ENCODE measurements around the gene SEMA4C.

Gene SEMA4C

GRCh38 chr2:96876269-96877041 is 6.6 kb upstream of the SEMA4C start:
- Histone ChIP-seq H4K8ac (ENCODE audit: low read length) (no peak overlapping the region), H3K27me3 (ENCODE audit: control insufficient read depth in 1 of 2, insufficient read depth in 1 of 2, low read length in 2 of 2) (peaks cover 0 to 25% of the 10 kb centered on the region in 2 experiments), H3K4ac (ENCODE audit: low read depth in 1 of 2, low read length in 2 of 2) (peak overlapping the region in 1 of 2 experiments; percentile 41), H3K36me3 (ENCODE audit: control insufficient read depth in 1 of 2, insufficient read depth in 2 of 2, low read depth in 1 of 2, low read length in 2 of 2) (no peaks in the 10 kb centered on the region), H2AK5ac (ENCODE audit: low read length, severe bottlenecking) (no peak overlapping the region), H4K91ac (ENCODE audit: low read length) (peak overlapping the region; percentile 41), H2AFZ (ENCODE audit: low read depth, low read length) (no peak overlapping the region), H3K4me1 (ENCODE audit: control insufficient read depth, insufficient read depth, low read depth, low read length) (peaks cover 11% of the 10 kb centered on the region), H3K9ac (ENCODE audit: low read length) (no peak overlapping the region), H3K4me3 (ENCODE audit: insufficient read depth in 1 of 2, low read depth in 1 of 2, low read length in 2 of 2) (no peak overlapping the region), H2BK15ac (ENCODE audit: low read depth, poor library complexity, severe bottlenecking) (no peak overlapping the region), H3K27ac (ENCODE audit: low read length, poor library complexity, severe bottlenecking) (no peak overlapping the region), H3K79me1 (replicated peaks; ENCODE audit: low read length, poor library complexity, severe bottlenecking) (no peaks in the 10 kb centered on the region), H2BK12ac (ENCODE audit: low read length in 2 of 2) (peak overlapping the region in 1 of 2 experiments; percentile 47), H2BK120ac (ENCODE audit: low read depth, low read length) (peak overlapping the region; percentile 13), H3K23ac (ENCODE audit: low read length in 2 of 2) (no peak overlapping the region), H3K9me3 (ENCODE audit: control insufficient read depth, low read length) (no peaks in the 10 kb centered on the region), H3K18ac (ENCODE audit: low read depth in 1 of 2, low read length in 2 of 2) (peak overlapping the region; percentile 29 to 52), H2BK5ac (ENCODE audit: low read depth, low read length, poor library complexity, severe bottlenecking) (no peak overlapping the region), H3K4me2 (ENCODE audit: low read length, poor library complexity, severe bottlenecking) (no peak overlapping the region), H3K14ac (ENCODE audit: low read length in 2 of 2) (no peak overlapping the region)
- WGBS: 79% methylated on average over 16 of the region's 16 CpGs
- peak; percentile 25 for DNase-seq

GRCh38 chr2:96875498-96876268 is 5.8 kb upstream of the SEMA4C start:
- Histone ChIP-seq H2BK15ac (ENCODE audit: low read depth, poor library complexity, severe bottlenecking) (no peak overlapping the region), H3K27ac (ENCODE audit: low read length, poor library complexity, severe bottlenecking) (no peak overlapping the region), H3K18ac (ENCODE audit: low read depth in 1 of 2, low read length in 2 of 2) (peak overlapping the region in 1 of 2 experiments; percentile 52), H3K14ac (ENCODE audit: low read length in 2 of 2) (no peak overlapping the region), H3K9ac (ENCODE audit: low read length) (no peak overlapping the region), H2BK120ac (ENCODE audit: low read depth, low read length) (no peak overlapping the region), H2BK5ac (ENCODE audit: low read depth, low read length, poor library complexity, severe bottlenecking) (no peak overlapping the region), H3K23ac (ENCODE audit: low read length in 2 of 2) (no peak overlapping the region), H3K4me1 (ENCODE audit: control insufficient read depth, insufficient read depth, low read depth, low read length) (peaks cover 11% of the 10 kb centered on the region), H3K4me3 (ENCODE audit: insufficient read depth in 1 of 2, low read depth in 1 of 2, low read length in 2 of 2) (no peak overlapping the region), H2BK12ac (ENCODE audit: low read length in 2 of 2) (peak overlapping the region in 1 of 2 experiments; percentile 16), H2AK5ac (ENCODE audit: low read length, severe bottlenecking) (no peak overlapping the region), H3K9me3 (ENCODE audit: control insufficient read depth, low read length) (no peaks in the 10 kb centered on the region), H2AFZ (ENCODE audit: low read depth, low read length) (peak overlapping the region; percentile 0), H3K4ac (ENCODE audit: low read depth in 1 of 2, low read length in 2 of 2) (peak overlapping the region in 1 of 2 experiments; percentile 3), H3K79me1 (replicated peaks; ENCODE audit: low read length, poor library complexity, severe bottlenecking) (no peaks in the 10 kb centered on the region), H4K91ac (ENCODE audit: low read length) (peak overlapping the region; percentile 41), H3K4me2 (ENCODE audit: low read length, poor library complexity, severe bottlenecking) (no peak overlapping the region), H4K8ac (ENCODE audit: low read length) (no peak overlapping the region), H3K36me3 (ENCODE audit: control insufficient read depth in 1 of 2, insufficient read depth in 2 of 2, low read depth in 1 of 2, low read length in 2 of 2) (no peaks in the 10 kb centered on the region), H3K27me3 (ENCODE audit: control insufficient read depth in 1 of 2, insufficient read depth in 1 of 2, low read length in 2 of 2) (peaks cover 0 to 20% of the 10 kb centered on the region in 2 experiments)
- no peak for DNase-seq
- 53% methylated on average over 14 of the region's 14 CpGs for WGBS

GRCh38 chr2:96874198-96874831 is 4.4 kb upstream of the SEMA4C start:
- peak overlapping the region in 1 of 2 experiments; percentile 12 for H2BK12ac ChIP-seq (ENCODE audit: low read length in 2 of 2)
- no peak overlapping the region for H2AFZ ChIP-seq (ENCODE audit: low read depth, low read length)
- H2AK5ac ChIP-seq (ENCODE audit: low read length, severe bottlenecking): no peak overlapping the region
- H3K4ac ChIP-seq (ENCODE audit: low read depth in 1 of 2, low read length in 2 of 2): no peak overlapping the region
- no peaks in the 10 kb centered on the region for H3K79me1 ChIP-seq (replicated peaks; ENCODE audit: low read length, poor library complexity, severe bottlenecking)
- no peak overlapping the region for H3K18ac ChIP-seq (ENCODE audit: low read depth in 1 of 2, low read length in 2 of 2)
- H2BK120ac ChIP-seq (ENCODE audit: low read depth, low read length): no peak overlapping the region
- H4K91ac ChIP-seq (ENCODE audit: low read length): no peak overlapping the region
- no peak overlapping the region for H3K4me3 ChIP-seq (ENCODE audit: insufficient read depth in 1 of 2, low read depth in 1 of 2, low read length in 2 of 2)
- H4K8ac ChIP-seq (ENCODE audit: low read length): no peak overlapping the region
- no peak overlapping the region for H3K9ac ChIP-seq (ENCODE audit: low read length)
- H3K4me1 ChIP-seq (ENCODE audit: control insufficient read depth, insufficient read depth, low read depth, low read length): peaks cover 15% of the 10 kb centered on the region
- no peak overlapping the region for H2BK5ac ChIP-seq (ENCODE audit: low read depth, low read length, poor library complexity, severe bottlenecking)
- H2BK15ac ChIP-seq (ENCODE audit: low read depth, poor library complexity, severe bottlenecking): no peak overlapping the region
- no peak overlapping the region for H3K4me2 ChIP-seq (ENCODE audit: low read length, poor library complexity, severe bottlenecking)
- H3K27ac ChIP-seq (ENCODE audit: low read length, poor library complexity, severe bottlenecking): no peak overlapping the region
- H3K36me3 ChIP-seq (ENCODE audit: control insufficient read depth in 1 of 2, insufficient read depth in 2 of 2, low read depth in 1 of 2, low read length in 2 of 2): no peaks in the 10 kb centered on the region
- WGBS: 92% methylated on average over 10 of the region's 18 CpGs
- H3K23ac ChIP-seq (ENCODE audit: low read length in 2 of 2): no peak overlapping the region
- H3K14ac ChIP-seq (ENCODE audit: low read length in 2 of 2): no peak overlapping the region
- no peak for DNase-seq
- H3K9me3 ChIP-seq (ENCODE audit: control insufficient read depth, low read length): no peaks in the 10 kb centered on the region
- peaks cover 0 to 20% of the 10 kb centered on the region in 2 experiments for H3K27me3 ChIP-seq (ENCODE audit: control insufficient read depth in 1 of 2, insufficient read depth in 1 of 2, low read length in 2 of 2)

GRCh38 chr2:96873651-96874096 is 3.8 kb upstream of the SEMA4C start:
- Histone ChIP-seq H2BK12ac (ENCODE audit: low read length in 2 of 2) (no peak overlapping the region), H2BK120ac (ENCODE audit: low read depth, low read length) (no peak overlapping the region), H3K9ac (ENCODE audit: low read length) (no peak overlapping the region), H2AK5ac (ENCODE audit: low read length, severe bottlenecking) (no peak overlapping the region), H3K36me3 (ENCODE audit: control insufficient read depth in 1 of 2, insufficient read depth in 2 of 2, low read depth in 1 of 2, low read length in 2 of 2) (no peaks in the 10 kb centered on the region), H3K9me3 (ENCODE audit: control insufficient read depth, low read length) (no peaks in the 10 kb centered on the region), H2AFZ (ENCODE audit: low read depth, low read length) (no peak overlapping the region), H3K4me3 (ENCODE audit: insufficient read depth in 1 of 2, low read depth in 1 of 2, low read length in 2 of 2) (no peak overlapping the region), H3K27me3 (ENCODE audit: control insufficient read depth in 1 of 2, insufficient read depth in 1 of 2, low read length in 2 of 2) (peaks cover 0 to 20% of the 10 kb centered on the region in 2 experiments), H3K23ac (ENCODE audit: low read length in 2 of 2) (no peak overlapping the region), H3K14ac (ENCODE audit: low read length in 2 of 2) (no peak overlapping the region), H3K4ac (ENCODE audit: low read depth in 1 of 2, low read length in 2 of 2) (no peak overlapping the region), H4K8ac (ENCODE audit: low read length) (no peak overlapping the region), H2BK5ac (ENCODE audit: low read depth, low read length, poor library complexity, severe bottlenecking) (no peak overlapping the region), H3K18ac (ENCODE audit: low read depth in 1 of 2, low read length in 2 of 2) (no peak overlapping the region), H3K79me1 (replicated peaks; ENCODE audit: low read length, poor library complexity, severe bottlenecking) (no peaks in the 10 kb centered on the region), H3K4me2 (ENCODE audit: low read length, poor library complexity, severe bottlenecking) (no peak overlapping the region), H3K4me1 (ENCODE audit: control insufficient read depth, insufficient read depth, low read depth, low read length) (peaks cover 15% of the 10 kb centered on the region), H2BK15ac (ENCODE audit: low read depth, poor library complexity, severe bottlenecking) (no peak overlapping the region), H3K27ac (ENCODE audit: low read length, poor library complexity, severe bottlenecking) (no peak overlapping the region), H4K91ac (ENCODE audit: low read length) (no peak overlapping the region)
- 58% methylated on average over 7 of the region's 8 CpGs for WGBS
- no peak for DNase-seq
